Fibroblast of skin of right biceps (primary cell): ENCODE results near the gene SRPK3.
"Not testable (repeated sequence)": the region's sequence is repeated elsewhere in the genome, so short reads cannot be mapped to it uniquely, and the experiment has no call there.

Experiments used
- DNase-seq: peaks from one replicate; pipeline ENCODE4 v3.0.0-alpha.2; 2013

The SRPK3 gene

DNA sequence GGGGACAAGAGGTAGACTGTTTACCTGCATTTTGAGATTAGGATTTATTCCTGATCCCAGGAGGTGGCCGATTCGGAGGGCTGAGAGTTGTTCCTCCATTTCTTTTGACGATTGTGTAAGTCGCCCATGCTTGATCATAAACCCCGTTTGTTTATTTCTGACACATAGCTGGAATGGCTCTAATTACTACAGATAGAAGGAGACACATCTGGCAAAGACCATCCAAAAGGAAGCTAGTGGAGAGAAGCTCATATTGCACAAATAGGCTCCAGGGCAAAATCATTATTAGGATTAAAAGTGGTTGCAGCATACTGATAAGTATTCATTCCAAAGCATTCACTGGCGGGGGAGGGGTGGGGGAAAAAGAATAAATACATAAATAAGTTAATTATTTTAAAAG lies 33.9 kb upstream of the SRPK3 start:
- DNase-seq, result not testable (repeated sequence)

DNA sequence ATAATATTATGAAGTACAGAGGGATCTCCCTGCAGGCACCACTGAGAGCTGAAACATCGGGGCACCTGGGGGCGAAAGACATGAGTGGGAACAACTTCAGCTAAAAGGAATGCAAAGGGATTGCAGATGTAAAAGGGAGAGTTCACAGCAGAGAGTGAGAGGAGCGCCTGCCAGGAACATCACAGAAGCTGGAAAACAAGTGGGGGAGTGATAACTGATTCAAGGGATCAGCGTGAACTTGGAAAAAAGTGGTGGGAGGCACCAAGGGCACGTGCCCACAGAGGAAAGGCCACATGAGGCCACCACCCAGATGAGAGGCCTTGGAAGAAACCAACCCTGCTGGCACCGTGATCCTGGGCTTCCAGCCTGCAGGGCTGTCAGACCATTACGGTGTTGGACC lies 31.8 kb upstream of the SRPK3 start:
- DNase-seq, result not testable (repeated sequence)

DNA sequence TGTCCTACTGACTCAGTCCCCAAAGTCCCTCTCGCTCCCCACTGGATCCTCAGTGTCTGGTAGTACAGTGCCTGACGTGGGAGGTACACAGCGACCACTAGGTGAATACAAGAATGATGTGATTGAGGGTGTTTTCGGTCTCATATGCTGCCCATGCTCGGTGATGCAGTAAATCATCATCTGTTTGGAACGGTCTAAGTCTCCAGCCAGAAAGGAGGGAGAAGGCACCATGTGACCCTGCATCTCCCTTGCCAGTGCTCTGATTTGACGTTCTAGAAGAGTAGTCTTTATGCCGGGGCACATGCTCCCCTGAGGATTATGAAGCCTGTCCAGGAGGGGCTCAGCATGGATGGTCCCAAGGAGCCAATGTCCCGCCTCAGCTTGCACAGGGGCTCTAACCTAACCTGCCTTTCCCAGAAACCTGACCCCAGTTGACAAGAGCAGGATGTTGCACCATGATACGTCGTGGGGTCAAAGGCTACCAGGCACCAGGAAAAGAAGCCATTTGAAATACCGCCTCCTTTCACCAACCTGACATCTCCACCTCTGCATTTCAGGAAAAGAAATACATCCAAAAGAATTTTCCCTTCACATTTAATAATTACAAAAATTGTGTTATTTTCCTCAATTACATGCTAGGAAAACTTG lies 30.6 kb upstream of the SRPK3 start:
- DNase-seq, result no peak

DNA sequence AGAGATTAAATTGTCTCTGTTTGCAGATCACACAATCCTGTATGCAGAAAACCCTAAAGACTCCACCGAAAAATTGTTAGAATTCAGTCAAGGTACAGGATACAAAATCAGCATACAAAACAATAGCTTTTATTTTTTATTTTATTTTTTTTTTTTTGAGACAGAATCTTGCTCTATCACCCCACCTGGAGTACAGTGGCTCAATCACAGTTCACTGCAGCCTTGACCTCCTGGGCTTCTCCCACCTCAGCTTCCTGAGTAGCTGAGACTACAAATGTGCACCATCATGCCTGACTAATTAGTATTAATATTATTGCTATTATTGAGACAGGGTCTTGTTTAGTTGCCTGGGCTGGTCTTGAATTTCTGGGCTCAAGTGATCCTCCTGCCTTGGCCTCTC lies 25.7 kb upstream of the SRPK3 start:
- DNase-seq, result no peak

DNA sequence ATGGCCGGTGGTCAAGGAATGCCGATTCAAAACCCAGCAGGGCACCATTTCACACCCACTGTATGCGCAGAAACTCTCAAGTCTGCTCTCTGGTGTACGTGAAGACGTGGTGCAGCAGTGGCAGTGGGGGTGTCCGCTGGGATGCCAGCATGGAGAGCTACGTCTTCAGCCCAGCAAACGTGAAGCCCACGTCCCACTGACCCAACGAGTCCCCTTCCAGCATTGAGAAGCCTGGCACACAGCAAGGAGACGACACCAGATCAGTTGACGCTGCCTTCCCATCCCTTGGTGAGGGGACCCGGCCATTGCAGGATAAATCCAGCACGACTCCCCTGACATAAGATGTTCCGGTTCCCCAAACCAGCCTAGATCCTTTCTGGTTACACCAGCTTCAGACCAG lies 19.0 kb upstream of the SRPK3 start:
- no peak for DNase-seq

DNA sequence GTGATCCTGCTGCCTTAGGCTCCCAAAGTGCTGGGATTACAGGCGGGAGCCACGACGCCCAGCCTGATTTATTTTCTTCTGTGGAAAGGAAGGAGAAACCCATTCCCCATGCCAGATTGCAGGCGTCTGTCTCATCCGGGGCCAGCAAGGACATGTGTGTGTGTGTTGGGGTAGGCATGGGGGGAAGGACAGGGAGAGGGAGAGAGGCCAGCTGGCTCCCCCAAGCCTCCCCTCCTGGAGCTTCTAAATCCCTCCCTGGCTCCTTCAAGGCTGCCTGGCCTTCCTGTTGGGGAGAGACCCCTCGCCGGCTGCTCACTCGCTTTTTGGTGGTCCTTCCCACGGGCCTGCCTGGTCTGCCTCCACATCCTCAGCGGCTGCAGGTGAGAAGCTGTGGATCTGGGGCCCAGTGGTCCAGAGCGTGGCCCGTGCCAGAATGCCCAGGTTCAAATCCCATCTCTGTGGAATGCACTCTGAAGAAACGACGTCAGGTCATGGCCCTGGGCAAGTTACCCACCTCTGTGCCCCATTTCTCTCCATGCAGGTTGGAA lies 18.1 kb upstream of the SRPK3 start:
- no peak for DNase-seq

DNA sequence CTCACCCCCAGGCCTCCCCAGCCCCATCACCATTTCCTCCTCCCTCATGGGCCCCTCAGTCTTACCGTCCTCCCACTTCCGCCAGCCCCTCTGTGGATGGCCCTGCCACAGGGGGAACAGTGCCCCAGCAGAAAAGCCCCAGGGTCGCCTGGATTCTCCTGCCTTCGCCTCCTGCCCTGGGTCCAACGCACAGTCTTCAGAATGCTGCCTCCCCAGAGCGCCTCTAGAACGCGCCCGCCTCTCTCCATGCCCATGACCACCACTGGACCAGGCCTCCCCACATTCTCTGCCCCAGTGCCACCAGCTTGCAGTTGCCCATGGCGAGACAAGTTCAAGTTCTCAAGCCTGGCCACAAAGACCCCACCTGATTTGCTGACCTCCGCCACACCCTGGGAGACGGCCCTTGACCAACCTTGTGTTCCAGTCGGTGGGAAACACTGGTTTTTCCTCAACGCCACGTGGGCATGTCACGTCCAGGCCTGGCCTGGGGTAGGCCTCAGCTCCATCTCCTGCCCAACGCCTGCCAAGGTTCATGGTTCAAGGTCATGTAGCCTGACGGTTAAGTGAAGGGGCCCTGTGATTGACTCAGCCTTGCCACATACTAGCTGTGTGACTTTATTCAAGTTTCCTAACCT lies 17.4 kb upstream of the SRPK3 start:
- no peak for DNase-seq

DNA sequence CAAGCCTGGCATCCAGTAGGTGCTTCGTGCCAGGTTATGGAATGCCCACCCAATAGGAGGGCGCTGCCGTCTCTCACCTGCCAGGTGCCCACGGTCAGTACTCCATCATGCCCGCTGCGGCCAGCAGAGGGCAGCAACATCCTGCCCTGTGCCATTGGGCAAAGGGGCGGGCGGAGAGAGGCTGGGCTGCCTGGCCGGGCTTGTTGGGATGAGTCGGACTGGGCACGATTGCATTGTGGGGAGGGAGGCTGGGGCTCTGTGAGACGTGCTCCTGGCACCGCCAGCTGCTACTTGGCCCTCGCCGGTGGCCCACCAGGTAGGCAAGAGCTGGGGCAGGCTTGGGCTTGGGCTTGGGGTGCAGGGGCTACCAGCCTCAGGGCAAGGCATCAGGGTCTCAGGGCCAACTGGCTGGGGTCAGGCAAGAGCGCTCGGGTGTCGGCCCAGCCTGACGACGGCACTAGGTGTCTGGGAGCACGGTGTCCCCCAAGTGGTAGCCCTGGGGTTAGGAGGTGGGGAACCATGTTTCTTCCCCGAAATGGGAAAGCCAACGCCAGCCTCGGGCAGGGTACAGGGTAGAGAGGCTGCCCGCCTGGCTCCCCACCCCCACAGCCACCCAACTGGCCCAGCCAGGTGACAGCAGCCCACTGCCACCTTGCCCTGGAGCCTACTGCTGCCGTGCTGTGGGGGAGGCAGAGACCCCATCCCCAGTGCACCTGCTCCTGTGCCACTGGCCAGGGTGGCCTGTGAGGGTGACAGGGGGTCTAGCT lies 16.7 kb upstream of the SRPK3 start, which contains the start of gene PLXNB3:
TSS of gene PLXNB3 (plus strand) at position 261 of the 767 bp plus-strand sequence. CDS start 1,287 bp downstream, outside the sequence.
- peak; percentile 69 for DNase-seq

DNA sequence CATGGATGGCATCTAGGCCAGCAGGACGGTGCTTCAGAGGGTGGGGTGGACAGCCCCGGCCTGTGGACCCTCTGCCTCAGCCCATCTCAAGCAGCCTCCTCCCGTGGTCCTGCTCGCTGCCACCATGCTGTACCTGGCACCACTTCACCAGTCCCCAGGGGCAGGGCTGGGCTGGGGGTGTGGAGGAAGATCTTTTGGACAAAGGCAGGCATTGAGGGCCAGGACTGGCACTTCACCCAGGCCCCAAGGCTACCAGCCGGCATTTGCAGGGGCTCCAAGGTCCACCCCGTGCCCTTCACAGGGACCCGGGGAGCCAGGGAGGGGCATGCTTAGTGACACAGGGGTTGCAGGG lies 16.1 kb upstream of the SRPK3 start:
- DNase-seq, result no peak

DNA sequence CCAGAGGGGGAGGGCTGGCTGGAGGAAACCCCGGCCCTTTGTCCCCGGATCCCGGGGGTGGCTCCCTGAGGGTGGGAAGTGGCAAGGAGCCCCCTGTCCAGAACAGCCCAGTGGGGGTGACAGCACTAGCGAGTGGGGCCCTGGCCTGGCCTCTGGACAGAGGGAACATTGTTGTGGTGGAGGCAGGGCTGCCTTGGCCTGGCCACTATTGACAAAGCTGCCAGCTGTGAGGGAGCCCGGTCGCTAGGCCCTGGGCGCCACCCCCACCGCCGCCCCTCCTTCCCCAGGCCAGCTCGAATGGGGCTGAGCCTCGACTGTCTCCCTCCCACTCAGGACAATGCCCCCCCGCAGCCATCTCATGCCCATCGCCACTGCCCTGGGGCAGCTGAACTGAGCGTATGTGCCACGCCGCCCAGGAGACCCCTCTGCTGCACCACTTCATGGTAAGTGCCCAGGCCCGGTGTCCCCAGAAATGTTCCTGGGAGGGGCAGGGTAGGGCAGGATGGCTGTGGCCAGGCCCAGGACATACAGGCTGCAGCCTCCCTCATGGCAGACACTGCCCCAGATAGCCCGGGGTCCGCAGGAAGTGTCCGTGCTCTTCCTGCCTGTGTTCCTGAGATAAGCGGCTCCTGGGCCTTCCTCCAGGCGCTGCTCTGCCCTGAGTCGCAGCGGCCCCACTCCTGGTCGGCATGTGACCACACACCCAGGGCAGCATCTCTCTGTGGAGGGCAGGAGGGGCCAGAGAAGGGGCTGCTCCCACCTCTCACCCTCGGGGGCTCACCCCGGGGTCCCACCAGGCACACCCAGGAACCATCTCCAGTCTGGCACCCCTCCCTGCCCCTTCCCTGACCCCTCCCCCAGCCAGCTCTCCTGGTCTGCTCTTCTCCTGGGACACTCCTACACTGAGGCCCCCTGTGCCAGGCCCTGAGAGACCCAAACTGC lies 15.4 kb upstream of the SRPK3 start:
- DNase-seq, result peak; percentile 8

DNA sequence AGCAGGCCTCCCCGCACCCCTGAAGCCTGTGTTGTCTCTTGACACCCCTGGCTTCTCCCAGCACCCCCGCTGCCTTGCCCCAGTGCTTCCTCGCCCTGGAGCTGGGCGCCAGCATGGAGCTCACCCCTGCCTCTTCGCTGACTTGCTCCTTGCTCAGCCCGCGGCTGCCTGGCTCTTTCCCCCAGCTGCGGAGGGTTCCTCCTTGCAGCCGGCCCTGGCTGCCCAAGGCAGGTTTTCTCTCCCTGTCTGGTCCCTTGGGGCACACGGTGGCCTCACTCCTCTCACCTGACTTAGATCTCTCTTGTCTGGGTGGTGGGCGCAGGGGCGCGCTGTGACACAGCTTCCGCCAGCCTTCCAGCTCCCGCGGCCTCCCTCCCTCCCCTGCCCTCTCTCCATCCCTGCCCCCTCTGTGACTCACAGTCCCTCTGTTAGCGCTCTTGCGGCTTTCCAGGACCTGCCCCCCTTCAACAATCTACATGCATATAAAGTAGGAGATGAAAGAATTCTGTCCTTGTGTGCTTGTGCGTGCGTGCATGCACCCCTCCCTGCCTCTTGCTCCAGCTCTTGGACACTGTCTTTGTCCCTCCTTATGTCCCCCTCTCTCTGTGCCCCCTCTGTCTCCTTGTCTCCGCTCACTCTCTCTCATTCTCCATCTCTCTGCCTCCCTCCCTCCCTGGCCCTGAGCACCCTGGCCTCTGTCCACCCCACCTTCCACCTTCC lies 14.6 kb upstream of the SRPK3 start:
- peak; percentile 82 for DNase-seq

DNA sequence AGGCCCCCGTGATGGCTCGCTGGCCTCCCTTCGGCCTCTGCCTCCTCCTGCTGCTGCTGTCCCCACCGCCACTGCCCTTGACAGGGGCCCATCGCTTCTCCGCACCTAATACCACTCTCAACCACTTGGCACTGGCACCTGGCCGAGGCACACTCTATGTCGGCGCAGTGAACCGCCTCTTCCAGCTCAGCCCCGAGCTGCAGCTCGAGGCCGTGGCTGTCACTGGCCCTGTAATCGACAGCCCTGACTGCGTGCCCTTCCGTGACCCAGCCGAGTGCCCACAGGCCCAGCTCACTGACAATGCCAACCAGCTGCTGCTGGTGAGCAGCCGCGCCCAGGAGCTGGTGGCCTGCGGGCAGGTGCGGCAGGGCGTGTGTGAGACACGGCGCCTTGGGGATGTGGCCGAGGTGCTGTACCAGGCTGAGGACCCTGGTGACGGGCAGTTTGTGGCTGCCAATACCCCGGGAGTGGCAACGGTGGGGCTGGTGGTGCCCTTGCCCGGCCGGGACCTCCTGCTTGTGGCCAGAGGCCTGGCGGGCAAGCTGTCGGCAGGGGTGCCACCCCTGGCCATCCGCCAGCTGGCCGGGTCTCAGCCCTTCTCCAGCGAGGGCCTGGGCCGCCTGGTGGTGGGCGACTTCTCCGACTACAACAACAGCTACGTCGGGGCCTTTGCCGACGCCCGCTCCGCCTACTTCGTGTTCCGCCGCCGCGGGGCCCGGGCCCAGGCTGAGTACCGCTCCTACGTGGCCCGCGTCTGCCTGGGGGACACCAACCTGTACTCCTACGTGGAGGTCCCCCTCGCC lies 13.8 kb upstream of the SRPK3 start:
- DNase-seq, result no peak

DNA sequence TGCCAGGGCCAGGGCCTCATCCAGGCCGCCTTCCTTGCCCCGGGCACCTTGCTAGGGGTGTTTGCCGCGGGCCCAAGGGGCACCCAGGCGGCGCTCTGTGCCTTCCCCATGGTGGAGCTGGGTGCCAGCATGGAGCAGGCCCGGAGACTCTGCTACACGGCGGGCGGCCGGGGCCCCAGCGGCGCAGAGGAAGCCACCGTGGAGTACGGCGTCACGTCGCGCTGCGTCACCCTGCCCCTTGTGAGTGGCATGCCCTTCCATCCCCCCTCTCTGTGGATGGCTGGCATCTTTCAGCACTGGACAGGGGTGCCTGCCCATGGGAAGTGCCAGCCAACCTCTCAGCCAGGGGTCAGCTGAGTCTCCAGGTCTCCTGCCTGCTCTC lies 13.2 kb upstream of the SRPK3 start:
- DNase-seq, result no peak

DNA sequence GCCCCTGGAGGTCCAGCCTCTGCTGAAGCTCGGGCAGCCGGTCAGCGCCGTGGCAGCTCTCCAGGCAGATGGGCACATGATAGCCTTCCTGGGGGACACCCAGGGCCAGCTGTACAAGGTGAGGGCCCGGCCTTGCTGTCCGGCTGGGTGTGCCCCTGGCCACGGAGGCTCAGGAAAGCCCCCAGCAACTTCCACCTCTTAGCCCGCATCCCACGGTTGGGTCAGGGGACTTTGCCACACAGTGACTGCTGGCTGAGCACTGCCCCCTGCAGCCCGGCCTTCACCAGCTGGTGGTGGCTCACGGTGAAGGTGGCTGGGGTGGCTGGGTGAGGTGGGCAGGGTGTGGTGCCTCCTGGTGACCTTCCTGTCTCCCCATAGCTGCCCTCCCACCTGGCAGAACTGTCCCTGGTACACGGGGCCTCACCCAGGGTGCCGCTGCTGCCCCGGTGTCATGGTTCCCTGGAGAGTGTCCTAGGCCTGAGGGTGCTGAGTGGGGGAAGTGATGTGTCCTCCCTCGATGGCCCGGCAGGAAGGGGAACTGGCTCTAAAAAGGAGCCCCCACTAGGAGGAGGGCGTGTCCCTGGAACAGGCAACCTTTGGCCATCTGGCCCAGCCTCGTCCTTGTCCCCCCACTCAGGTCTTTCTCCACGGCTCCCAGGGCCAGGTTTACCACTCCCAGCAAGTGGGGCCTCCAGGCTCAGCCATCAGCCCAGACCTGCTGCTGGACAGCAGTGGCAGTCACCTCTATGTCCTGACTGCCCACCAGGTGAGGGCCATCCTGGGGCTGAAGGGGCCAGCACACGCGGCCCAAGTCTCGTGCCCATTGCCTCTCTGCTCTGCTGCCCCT lies 12.3 kb upstream of the SRPK3 start:
- no peak for DNase-seq

DNA sequence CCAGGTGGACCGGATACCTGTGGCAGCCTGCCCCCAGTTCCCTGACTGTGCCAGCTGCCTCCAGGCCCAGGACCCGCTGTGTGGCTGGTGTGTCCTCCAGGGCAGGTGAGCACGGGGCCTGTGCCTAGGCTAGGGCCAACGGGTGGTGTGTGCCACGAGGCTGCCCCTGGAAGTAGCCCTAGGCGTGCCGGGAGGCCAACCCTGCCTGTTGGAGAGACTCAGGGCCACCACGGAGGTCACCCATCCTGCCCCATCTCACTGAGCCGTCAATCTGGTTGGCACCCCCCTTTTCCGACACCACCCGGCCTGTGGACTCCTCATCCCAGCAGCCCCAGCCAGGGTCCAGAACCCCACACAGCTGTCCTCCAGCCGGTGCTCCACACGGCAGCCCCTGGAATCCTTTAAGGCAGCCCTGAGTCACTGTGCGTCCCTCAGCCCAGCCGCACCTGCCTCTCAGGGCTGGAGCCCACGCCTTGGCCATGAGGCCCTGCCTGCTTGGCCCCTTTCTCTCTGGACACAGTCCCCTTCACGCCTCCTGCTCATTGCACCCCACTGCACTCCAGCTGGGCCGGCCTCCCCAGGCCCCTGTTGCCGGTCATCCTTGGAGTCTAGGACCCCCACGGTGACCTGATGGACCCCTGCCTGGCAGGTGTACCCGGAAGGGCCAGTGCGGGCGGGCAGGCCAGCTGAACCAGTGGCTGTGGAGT lies 11.5 kb upstream of the SRPK3 start:
- DNase-seq, result no peak

DNA sequence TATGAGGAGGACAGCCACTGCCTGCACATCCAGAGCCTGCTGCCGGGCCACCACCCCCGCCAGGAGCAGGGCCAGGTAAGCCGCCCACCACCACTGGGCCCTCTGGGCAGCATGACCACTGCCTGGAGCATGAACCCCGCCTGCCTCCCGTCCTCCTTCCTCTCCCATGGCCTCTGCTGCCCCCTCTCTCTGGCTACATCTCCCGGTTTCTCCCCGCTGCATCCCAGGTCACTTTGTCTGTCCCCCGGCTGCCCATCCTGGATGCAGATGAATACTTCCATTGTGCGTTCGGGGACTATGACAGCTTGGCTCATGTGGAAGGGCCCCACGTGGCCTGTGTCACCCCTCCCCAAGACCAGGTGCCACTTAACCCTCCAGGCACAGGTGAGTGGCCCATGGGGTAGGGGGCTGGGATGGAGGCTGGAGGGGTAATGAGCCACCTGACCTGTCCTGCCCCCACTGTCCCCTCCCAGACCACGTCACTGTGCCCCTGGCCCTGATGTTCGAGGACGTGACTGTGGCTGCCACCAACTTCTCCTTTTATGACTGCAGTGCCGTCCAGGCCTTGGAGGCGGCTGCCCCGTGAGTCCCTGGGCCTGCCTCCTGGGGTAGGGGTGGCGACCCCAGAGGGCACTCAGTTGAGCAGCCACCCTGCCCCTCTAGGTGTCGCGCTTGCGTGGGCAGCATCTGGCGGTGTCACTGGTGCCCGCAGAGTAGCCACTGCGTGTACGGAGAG lies 10.8 kb upstream of the SRPK3 start:
- DNase-seq, result no peak

DNA sequence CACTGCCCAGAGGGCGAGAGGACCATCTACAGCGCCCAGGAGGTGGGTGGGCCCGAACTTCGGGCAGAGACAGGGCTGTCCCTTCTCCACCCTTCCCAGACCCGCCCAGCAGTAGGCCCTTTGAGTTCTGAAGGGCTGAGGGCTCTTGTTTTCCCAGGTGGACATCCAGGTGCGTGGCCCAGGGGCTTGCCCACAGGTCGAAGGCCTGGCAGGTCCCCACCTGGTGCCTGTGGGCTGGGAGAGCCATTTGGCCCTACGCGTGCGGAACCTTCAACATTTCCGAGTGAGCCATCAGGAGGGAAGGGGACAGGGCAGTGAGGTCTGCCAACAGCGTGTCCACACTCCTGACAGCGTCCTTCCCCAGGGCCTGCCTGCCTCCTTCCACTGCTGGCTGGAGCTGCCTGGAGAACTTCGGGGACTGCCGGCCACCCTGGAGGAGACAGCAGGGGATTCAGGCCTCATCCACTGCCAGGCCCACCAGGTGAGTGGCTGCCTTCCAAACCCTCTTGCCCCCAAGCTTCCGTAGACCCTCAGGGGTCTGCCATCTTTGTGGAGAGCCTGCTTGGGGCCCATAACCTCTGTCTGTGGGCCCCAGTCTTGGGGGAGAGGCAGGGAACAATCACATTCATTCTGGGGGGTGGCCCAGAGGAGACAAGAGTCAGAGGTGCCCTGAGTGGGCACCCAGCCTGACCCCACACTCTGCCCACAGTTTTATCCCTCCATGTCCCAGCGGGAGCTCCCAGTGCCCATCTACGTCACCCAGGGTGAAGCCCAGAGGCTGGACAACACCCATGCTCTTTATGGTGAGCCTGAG lies 10.0 kb upstream of the SRPK3 start:
- no peak for DNase-seq
